K562 treated with DMSO at 1 percent for 4 hours (cell line): ENCODE results near the gene ANGPTL5. TPM values are rescaled to one million over a fixed set of nuclear protein-coding genes. Genes with fewer than 3 reads are reported as not detected.

Source experiments
- total RNA-seq: library from RNA; unstranded; fragments of 300-600 nt; gene quantifications from 2 replicates; pipeline ENCODE4 v1.2.3, GENCODE V29; 2022; ENCODE audit not compliant: insufficient read depth

The ANGPTL5 gene
- not detected in 2 replicates for total RNA-seq

DNA sequence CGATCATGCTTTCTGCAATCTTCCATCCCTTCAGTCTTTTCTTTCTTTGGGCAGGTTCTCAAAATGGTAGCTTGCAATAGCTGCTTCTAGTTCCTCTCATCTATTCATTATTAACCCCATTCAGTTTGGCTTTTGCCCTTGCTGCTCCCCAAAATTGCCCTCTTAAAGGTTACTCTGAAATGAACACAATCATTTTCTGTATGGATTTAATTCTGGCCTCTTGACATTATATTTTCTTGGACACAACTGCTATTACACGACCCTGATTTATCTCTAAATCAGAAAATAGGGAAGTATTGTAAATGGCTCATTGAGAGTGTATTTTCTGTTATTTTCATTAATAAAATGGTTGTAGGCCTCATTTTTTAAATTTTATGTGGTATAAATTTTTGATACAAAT, at the start of gene ANGPTL5:
TSS of gene ANGPTL5 (minus strand) at position 101 of the 400 bp plus-strand sequence. CDS start 8,613 bp downstream, outside the sequence.

DNA sequence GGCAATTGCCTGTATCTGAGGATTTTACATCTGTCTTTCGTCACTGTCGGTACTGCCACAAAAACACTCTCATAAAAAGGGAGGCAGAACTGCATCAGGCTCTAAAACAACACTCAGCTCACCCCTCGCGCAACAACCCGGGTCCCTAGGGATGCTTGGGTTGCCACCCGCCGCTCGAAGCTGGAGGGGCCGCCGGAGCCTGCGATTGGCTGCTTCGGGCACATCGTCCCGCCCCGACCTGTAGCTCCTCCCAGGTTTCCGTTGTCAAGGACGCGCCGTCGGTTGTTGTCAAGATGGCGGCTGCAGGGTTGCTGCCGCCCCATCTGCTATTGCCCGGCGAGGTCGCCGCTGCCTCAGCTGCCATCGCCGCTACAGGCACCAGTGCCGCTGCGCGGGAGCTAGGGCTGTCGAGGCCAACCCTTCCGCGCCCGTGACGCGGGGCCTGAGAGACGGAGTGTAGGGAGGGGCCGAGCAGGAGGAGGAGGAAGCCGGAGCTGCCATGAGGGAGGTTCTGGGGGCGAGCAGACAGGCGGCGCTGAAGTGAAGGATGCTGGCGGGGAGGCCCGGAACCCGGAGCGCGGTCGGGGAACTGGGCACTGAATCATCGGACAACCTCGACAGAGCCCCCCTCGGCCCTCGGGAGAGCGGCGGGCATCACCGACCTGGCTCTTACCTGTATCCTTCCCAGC, 1.4 kb downstream of the ANGPTL5 start, which contains the start of gene CEP126:
TSS of gene CEP126 (plus strand) at position 273 of the 689 bp plus-strand sequence. CDS start at position 548, 275 bp downstream.

Other genes starting within 250 kb of the ANGPTL5 start
- not detected in 2 replicates for gene CEP126, start 1.5 kb downstream of the ANGPTL5 start, total RNA-seq
- gene CFAP300, start 130.9 kb upstream of the ANGPTL5 start, total RNA-seq = not detected in 2 replicates
- gene YAP1, start 193.9 kb upstream of the ANGPTL5 start, total RNA-seq = not detected in 2 replicates